ENCODE data around the gene CCDC122. TPM values are rescaled to one million over a fixed set of nuclear protein-coding genes. Genes with fewer than 3 reads are reported as not detected.

CCDC122 gene
- total RNA-seq: 1 to 10 TPM; 2.0 to 6.0 (median 3.6) TPM

GRCh38 chr13:43878892-43879754, at the start of gene CCDC122:
TSS of gene CCDC122 (minus strand) at chr13:43879740. CDS start at chr13:43869376, 10,364 bp downstream.
- Histone ChIP-seq H3K9me3 (no peaks in the 10 kb centered on the region), H3K4me1 (peaks cover 34% of the 10 kb centered on the region), H3K4me3 (peak within 1 kb of the TSS; percentile 94), H3K27me3 (no peaks in the 10 kb centered on the region), H3K27ac (peak within 1 kb of the TSS; percentile 99), H3K36me3 (no peaks in the 10 kb centered on the region)
- TF ChIP-seq POLR2AphosphoS5 (IDR thresholded peaks at IDR 0.05) (peak; percentile 14 to 91 (median 80)), EP300 (IDR thresholded peaks at IDR 0.05) (no peak), POLR2A (IDR thresholded peaks at IDR 0.05) (peak; percentile 82 to 86), CTCF (IDR thresholded peaks at IDR 0.05) (no peak)
- peak; percentile 91 for DNase-seq (ENCODE audit: low spot score in 2 of 2)
- under 1% methylated on average over 41 of the region's 78 CpGs for WGBS

- DNase-seq (ENCODE audit: low spot score in 2 of 2): no peak
- 89% methylated on average over 5 of the region's 5 CpGs for WGBS
- H3K4me3 ChIP-seq: no peak overlapping the region
Observed at GRCh38 chr13:43924549-43925245, 45.2 kb upstream of the CCDC122 start.

GRCh38 chr13:43920965-43921674, 41.6 kb upstream of the CCDC122 start:
- no peaks in the 10 kb centered on the region for H3K4me1 ChIP-seq

More at GRCh38 chr13:43924549-43925245, 45.2 kb upstream of the CCDC122 start:
- TF ChIP-seq EP300 (IDR thresholded peaks at IDR 0.05) (no peak), POLR2AphosphoS5 (IDR thresholded peaks at IDR 0.05) (no peak), POLR2A (IDR thresholded peaks at IDR 0.05) (no peak), CTCF (IDR thresholded peaks at IDR 0.05) (no peak)
- H3K27me3 ChIP-seq: no peaks in the 10 kb centered on the region
- no peaks in the 10 kb centered on the region for H3K36me3 ChIP-seq
- H3K9me3 ChIP-seq: no peaks in the 10 kb centered on the region
- no peaks in the 10 kb centered on the region for H3K4me1 ChIP-seq
- no peak overlapping the region for H3K27ac ChIP-seq

GRCh38 chr13:43918636-43919035, 39.1 kb upstream of the CCDC122 start:
- Histone ChIP-seq H3K4me3 (no peak overlapping the region), H3K9me3 (no peaks in the 10 kb centered on the region), H3K4me1 (no peaks in the 10 kb centered on the region), H3K27me3 (no peaks in the 10 kb centered on the region), H3K27ac (no peak overlapping the region), H3K36me3 (no peaks in the 10 kb centered on the region)
- DNase-seq (ENCODE audit: low spot score in 2 of 2): no peak
- WGBS: 58% methylated on average over 5 of the region's 5 CpGs
- TF ChIP-seq POLR2AphosphoS5 (IDR thresholded peaks at IDR 0.05) (no peak), EP300 (IDR thresholded peaks at IDR 0.05) (no peak), CTCF (IDR thresholded peaks at IDR 0.05) (no peak), POLR2A (IDR thresholded peaks at IDR 0.05) (no peak)

More at GRCh38 chr13:43920965-43921674, 41.6 kb upstream of the CCDC122 start:
- no peak for DNase-seq (ENCODE audit: low spot score in 2 of 2)
- Histone ChIP-seq H3K27ac (no peak overlapping the region), H3K27me3 (no peaks in the 10 kb centered on the region), H3K4me3 (no peak overlapping the region), H3K9me3 (no peaks in the 10 kb centered on the region), H3K36me3 (no peaks in the 10 kb centered on the region)
- no peak for TF ChIP-seq EP300 (IDR thresholded peaks at IDR 0.05)
- TF ChIP-seq CTCF (IDR thresholded peaks at IDR 0.05): no peak
- no peak for TF ChIP-seq POLR2AphosphoS5 (IDR thresholded peaks at IDR 0.05)
- TF ChIP-seq POLR2A (IDR thresholded peaks at IDR 0.05): no peak
- WGBS: 100% methylated on average over 1 of the region's 1 CpG

Measured in suprapubic skin (tissue), 4 donors.